SU-DHL-6 (cell line): Measurements from ENCODE around the gene SAXO1.

Source experiments
- H2AFZ ChIP-seq: fragments of 200-600 bp; sonication (generic); 2 replicates; pipeline ENCODE4 v1.6.1; 2014; ENCODE audit warnings: low read depth, mild to moderate bottlenecking, moderate library complexity, mixed read lengths, antibody characterized with exemption, low read length; ENCODE audit not compliant: severe bottlenecking
- H3F3A ChIP-seq: fragments of 200-600 bp; shearing (Covaris generic); 2 replicates; pipeline ENCODE4 v1.6.0; 2016; ENCODE audit warnings: antibody characterized with exemption, mild to moderate bottlenecking; ENCODE audit not compliant: insufficient read depth
- H3K27ac ChIP-seq: fragments of 200-600 bp; sonication (generic); 2 replicates; pipeline ENCODE4 v1.5.1; 2016; ENCODE audit warnings: low read depth, mild to moderate bottlenecking, low read length, moderate library complexity, mixed read lengths
- H3K27me3 ChIP-seq: fragments of 200-600 bp; sonication (generic), shearing (Covaris generic); 2 replicates; pipeline ENCODE4 v1.6.0; 2014; ENCODE audit warnings: mild to moderate bottlenecking, low read length
- H3K36me3 ChIP-seq: fragments of 200-600 bp; sonication (generic); 2 replicates; pipeline ENCODE4 v1.6.1; 2014; ENCODE audit warnings: mild to moderate bottlenecking, low read length, mixed read lengths
- H3K4me2 ChIP-seq: fragments of 300-600, 200-600 bp; shearing (Covaris generic), sonication (generic); 2 replicates; pipeline ENCODE4 v1.6.0; 2014; ENCODE audit warnings: low read length, low read depth, mild to moderate bottlenecking; ENCODE audit not compliant: poor library complexity, severe bottlenecking
- H3K4me3 ChIP-seq: fragments of 200-600 bp; sonication (generic); 2 replicates; pipeline ENCODE4 v1.5.1; 2014; ENCODE audit warnings: antibody characterized with exemption, low read length, mild to moderate bottlenecking, mixed read lengths; ENCODE audit not compliant: insufficient read depth, poor library complexity, severe bottlenecking
- H3K79me2 ChIP-seq: fragments of 200-600 bp; sonication (generic); 2 replicates; pipeline ENCODE4 v1.6.1; 2014; ENCODE audit warnings: mild to moderate bottlenecking, low read length, moderate library complexity; ENCODE audit not compliant: insufficient read depth
- H3K9ac ChIP-seq: fragments of 200-600 bp; sonication (generic); 2 replicates; pipeline ENCODE4 v1.7.0; 2014; ENCODE audit warnings: mild to moderate bottlenecking, low read length
- H3K9me2 ChIP-seq: fragments of 200-600 bp; sonication (generic); replicated peaks from 2 replicates; pipeline ENCODE4 v1.6.1; 2014; ENCODE audit warnings: low read length; ENCODE audit not compliant: insufficient read depth
- H3K9me3 ChIP-seq: fragments of 200-600 bp; sonication (generic); 2 replicates; pipeline ENCODE4 v1.6.1; 2014; ENCODE audit warnings: low read length, mixed read lengths; ENCODE audit not compliant: insufficient read depth
- H4K20me1 ChIP-seq: fragments of 200-600 bp; sonication (generic); 2 replicates; pipeline ENCODE4 v1.6.1; 2014; ENCODE audit warnings: low read depth, mild to moderate bottlenecking, antibody characterized with exemption, low read length, moderate library complexity, mixed read lengths
- EZH2phosphoT487 ChIP-seq: fragments of 200-600 bp; sonication (generic), shearing (Covaris generic); conservative IDR thresholded peaks from 2 replicates; pipeline ENCODE4 v1.6.1; 2018; ENCODE audit warnings: mild to moderate bottlenecking, antibody characterized with exemption, low read length, moderate library complexity, mixed read lengths
- TF ChIP-seq, protein P1 (sequence below): fragments of 200-600 bp; sonication (generic); IDR thresholded peaks from one replicate; pipeline ENCODE4 v1.5.1; 2017; ENCODE audit warnings: antibody characterized with exemption, mild to moderate bottlenecking, low read length, moderate library complexity; ENCODE audit not compliant: insufficient read depth, poor library complexity, severe bottlenecking

The SAXO1 gene

GRCh38 chr9:19057033-19057432 lies 24.0 kb upstream of the SAXO1 start:
- H4K20me1 ChIP-seq: no peaks in the 10 kb centered on the region
- no peaks in the 10 kb centered on the region for H3K79me2 ChIP-seq
- no peaks in the 10 kb centered on the region for H3K27me3 ChIP-seq
- peaks cover 51% of the 10 kb centered on the region for H3K36me3 ChIP-seq
- H3K27ac ChIP-seq: no peak overlapping the region
- H3K9me3 ChIP-seq: no peaks in the 10 kb centered on the region
- no peaks in the 10 kb centered on the region for H3K9me2 ChIP-seq
- peaks cover 11% of the 10 kb centered on the region; the same call in 1 of the 2 replicates for H3F3A ChIP-seq
- TF ChIP-seq, protein P1, sequence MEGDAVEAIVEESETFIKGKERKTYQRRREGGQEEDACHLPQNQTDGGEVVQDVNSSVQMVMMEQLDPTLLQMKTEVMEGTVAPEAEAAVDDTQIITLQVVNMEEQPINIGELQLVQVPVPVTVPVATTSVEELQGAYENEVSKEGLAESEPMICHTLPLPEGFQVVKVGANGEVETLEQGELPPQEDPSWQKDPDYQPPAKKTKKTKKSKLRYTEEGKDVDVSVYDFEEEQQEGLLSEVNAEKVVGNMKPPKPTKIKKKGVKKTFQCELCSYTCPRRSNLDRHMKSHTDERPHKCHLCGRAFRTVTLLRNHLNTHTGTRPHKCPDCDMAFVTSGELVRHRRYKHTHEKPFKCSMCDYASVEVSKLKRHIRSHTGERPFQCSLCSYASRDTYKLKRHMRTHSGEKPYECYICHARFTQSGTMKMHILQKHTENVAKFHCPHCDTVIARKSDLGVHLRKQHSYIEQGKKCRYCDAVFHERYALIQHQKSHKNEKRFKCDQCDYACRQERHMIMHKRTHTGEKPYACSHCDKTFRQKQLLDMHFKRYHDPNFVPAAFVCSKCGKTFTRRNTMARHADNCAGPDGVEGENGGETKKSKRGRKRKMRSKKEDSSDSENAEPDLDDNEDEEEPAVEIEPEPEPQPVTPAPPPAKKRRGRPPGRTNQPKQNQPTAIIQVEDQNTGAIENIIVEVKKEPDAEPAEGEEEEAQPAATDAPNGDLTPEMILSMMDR: no peak
- TF ChIP-seq EZH2phosphoT487: no peak
- no peak overlapping the region for H3K4me3 ChIP-seq
- no peak overlapping the region for H2AFZ ChIP-seq
- no peak overlapping the region for H3K9ac ChIP-seq
- H3K4me2 ChIP-seq: no peak overlapping the region

DNA sequence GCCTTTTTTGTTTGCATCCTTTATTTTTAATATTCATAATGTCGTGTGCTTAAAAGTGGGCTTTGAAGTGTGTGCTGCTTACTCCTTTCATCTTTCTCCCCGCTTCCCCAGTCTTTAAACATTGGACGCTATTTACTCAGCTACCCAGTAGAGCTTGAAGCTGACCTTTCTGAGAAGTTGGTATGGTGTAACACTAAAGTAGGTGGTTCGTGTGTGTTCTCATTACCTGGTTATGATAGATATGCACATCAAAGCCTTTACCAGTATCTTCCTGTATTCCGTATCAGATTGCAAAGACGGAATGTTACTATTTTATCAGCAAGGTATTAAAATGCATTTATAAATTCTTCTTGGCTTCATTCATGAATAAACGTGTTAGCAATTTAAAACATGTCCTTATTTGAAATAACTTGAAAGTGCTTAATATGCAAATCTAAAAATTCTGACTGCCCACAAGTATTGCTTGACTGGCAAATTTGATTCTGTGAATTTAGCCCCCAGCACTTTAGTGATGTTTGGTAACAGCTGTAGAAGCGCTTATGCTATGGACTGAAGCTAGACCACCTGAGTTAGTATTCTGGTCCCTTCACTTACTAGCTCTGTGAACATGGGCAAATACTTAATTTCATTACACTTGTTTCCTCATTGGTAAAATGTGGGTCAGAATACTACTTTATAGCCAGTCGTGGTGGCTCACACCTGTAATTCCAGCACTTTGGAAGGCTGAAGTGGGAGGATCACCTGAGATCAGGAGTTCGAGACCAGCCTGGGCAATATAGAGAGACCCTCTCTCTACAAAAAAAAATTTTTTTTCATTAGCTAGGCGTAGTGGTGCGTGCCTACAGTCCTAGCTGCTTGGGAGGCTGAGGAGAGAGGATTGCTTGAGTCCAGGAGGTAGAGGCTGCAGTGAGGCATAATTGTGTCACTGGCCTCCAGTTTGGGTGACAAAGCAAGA lies 17.9 kb upstream of the SAXO1 start:
- no peaks in the 10 kb centered on the region for H3K27me3 ChIP-seq
- H3F3A ChIP-seq: peaks cover 30% of the 10 kb centered on the region; the same call in 1 of the 2 replicates
- peak overlapping the region; percentile 58 for H3K4me3 ChIP-seq
- peaks cover 3% of the 10 kb centered on the region; the same call in 1 of the 2 replicates for H3K36me3 ChIP-seq
- no peaks in the 10 kb centered on the region for H4K20me1 ChIP-seq
- H3K9ac ChIP-seq: peak overlapping the region; percentile 61
- TF ChIP-seq, protein P1: no peak
- no peak for TF ChIP-seq EZH2phosphoT487
- no peaks in the 10 kb centered on the region for H3K9me2 ChIP-seq
- no peak overlapping the region for H3K27ac ChIP-seq
- 0 out of 2 replicates have a peak, but pooled peaks cover 5% of the 10 kb centered on the region for H3K9me3 ChIP-seq
- H2AFZ ChIP-seq: no peak overlapping the region
- peak overlapping the region; percentile 61 for H3K4me2 ChIP-seq
- H3K79me2 ChIP-seq: peaks cover 7% of the 10 kb centered on the region; the same call in 1 of the 2 replicates

- H2AFZ ChIP-seq: peak overlapping the region; percentile 88
- H3F3A ChIP-seq: peaks cover 30% of the 10 kb centered on the region; the same call in 1 of the 2 replicates
- H3K9ac ChIP-seq: peak overlapping the region; percentile 61
- TF ChIP-seq EZH2phosphoT487: no peak
- TF ChIP-seq, protein P1: no peak
- H3K4me3 ChIP-seq: peak overlapping the region; percentile 58
- peak overlapping the region; percentile 72 for H3K27ac ChIP-seq
- H3K27me3 ChIP-seq: no peaks in the 10 kb centered on the region
- H3K9me2 ChIP-seq: no peaks in the 10 kb centered on the region
- H3K79me2 ChIP-seq: peaks cover 7% of the 10 kb centered on the region; the same call in 1 of the 2 replicates
- H3K4me2 ChIP-seq: peak overlapping the region; percentile 61
- H3K36me3 ChIP-seq: no peaks in the 10 kb centered on the region
- H4K20me1 ChIP-seq: no peaks in the 10 kb centered on the region
- 0 out of 2 replicates have a peak, but pooled peaks cover 5% of the 10 kb centered on the region for H3K9me3 ChIP-seq
Measured at GRCh38 chr9:19049917-19050636, 17.1 kb upstream of the SAXO1 start.
